Upper lobe of left lung (tissue), 4 donors: ENCODE results near the gene UBASH3B.

ENCODE experiments used
- POLR2A ChIP-seq, 4 donors: fragments of 450-650 bp; IDR thresholded peaks; one replicate each; pipeline ENCODE4 v1.5.1; 2016 to 2017; ENCODE audit warnings: antibody characterized with exemption in 4 of 4, mild to moderate bottlenecking in 2 of 4
- POLR2AphosphoS5 ChIP-seq, 2 donors: sonication (generic); formaldehyde crosslinking; IDR thresholded peaks; one replicate each; pipeline ENCODE4 v1.5.1; 2017; ENCODE audit warnings: antibody characterized with exemption in 2 of 2
- TF ChIP-seq, protein P1 (sequence below), 6 experiments: fragments of 450-650 bp in 4 of 6; fragments of 200-600 bp in 2 of 6; sonication (generic) in 2 of 6; IDR thresholded peaks; one replicate each; pipeline ENCODE4 v1.5.1; 2016 to 2019; ENCODE audit warnings: antibody characterized with exemption in 6 of 6

DNA sequence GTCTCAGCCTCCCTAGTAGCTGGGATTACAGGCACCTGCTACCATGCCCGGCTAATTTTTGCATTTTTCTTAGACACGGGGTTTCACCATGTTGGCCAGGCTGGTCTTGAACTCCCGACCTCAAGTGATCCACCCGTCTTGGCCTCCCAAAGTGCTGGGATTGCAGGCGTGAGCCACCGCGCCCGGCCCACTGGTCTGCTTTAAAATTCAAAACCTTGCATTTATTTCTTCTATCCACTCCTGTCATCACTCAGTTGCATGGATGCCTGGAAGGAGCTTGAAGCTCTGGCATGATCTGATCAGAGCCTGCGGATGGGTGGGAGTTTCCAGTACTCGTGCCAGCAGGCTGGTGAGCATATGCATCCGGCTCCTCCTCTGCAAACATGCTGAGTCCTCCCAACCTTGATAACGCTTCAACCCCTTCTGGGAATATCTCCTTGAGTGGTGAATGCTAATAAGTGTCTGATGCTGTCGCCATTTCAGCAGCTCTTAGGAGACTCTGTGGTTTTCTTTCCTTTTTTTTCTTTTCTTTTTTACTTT, 39.6 kb downstream of the UBASH3B start:
- TF ChIP-seq, protein P1, sequence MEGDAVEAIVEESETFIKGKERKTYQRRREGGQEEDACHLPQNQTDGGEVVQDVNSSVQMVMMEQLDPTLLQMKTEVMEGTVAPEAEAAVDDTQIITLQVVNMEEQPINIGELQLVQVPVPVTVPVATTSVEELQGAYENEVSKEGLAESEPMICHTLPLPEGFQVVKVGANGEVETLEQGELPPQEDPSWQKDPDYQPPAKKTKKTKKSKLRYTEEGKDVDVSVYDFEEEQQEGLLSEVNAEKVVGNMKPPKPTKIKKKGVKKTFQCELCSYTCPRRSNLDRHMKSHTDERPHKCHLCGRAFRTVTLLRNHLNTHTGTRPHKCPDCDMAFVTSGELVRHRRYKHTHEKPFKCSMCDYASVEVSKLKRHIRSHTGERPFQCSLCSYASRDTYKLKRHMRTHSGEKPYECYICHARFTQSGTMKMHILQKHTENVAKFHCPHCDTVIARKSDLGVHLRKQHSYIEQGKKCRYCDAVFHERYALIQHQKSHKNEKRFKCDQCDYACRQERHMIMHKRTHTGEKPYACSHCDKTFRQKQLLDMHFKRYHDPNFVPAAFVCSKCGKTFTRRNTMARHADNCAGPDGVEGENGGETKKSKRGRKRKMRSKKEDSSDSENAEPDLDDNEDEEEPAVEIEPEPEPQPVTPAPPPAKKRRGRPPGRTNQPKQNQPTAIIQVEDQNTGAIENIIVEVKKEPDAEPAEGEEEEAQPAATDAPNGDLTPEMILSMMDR (IDR thresholded peaks at IDR 0.05): no peak
- no peak for TF ChIP-seq POLR2A (IDR thresholded peaks at IDR 0.05)
- TF ChIP-seq POLR2AphosphoS5 (IDR thresholded peaks at IDR 0.05): no peak
